ENCODE measurements around the gene ZMIZ1.

ZMIZ1 gene

GRCh38 chr10:79224992-79225391 is 156.2 kb downstream of the ZMIZ1 start:
- DNase-seq (ENCODE audit: low read depth), result no peak
- TF ChIP-seq CTCF (conservative IDR thresholded peaks at IDR 0.05; ENCODE audit: low read depth, low read length), result no peak
- H3K4me3 ChIP-seq (ENCODE audit: low read length), result no peak overlapping the region

DNA sequence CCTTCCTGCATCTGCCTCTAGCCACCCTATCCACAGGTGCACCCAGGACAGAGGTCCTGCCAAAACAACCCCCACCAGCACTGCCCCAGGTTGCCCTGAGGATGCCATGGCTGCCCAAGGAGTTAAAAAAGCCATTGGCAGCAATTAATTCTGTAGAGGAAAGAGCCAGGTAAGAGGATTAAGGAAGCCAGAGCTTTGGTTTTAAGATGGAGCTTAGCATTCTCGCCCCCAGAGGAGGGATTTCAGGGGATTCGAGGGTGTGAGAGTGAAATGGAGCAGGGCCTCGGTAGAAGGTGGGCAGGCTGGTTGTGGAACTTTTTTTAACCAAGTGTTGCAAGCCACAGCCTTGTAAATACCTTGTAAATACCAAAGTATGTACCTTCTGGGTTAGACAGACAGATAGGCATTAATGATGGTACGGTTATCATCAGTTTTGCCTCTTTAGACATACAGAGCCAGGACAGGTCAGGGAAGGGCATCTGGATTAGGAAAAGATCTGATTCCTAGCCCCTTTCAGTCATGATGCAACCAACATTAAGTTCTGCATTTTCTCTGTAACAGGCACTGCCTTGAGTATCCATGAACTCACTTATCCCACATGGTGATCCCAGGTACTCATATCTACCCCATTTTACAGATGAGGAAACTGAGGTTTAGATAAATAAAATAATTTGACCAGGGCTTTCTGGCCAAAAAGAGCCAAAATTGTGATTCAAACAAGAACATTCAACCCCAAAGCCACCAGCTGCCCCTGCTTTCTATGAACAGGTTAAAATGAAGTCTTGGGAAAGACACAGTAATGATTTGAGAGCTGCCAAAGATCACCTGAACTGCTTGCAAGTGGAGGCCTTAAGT is 157.9 kb downstream of the ZMIZ1 start:
- no peak overlapping the region for H3K4me3 ChIP-seq (ENCODE audit: low read length)
- DNase-seq (ENCODE audit: low read depth), result no peak
- TF ChIP-seq CTCF (conservative IDR thresholded peaks at IDR 0.05; ENCODE audit: low read depth, low read length), result no peak

DNA sequence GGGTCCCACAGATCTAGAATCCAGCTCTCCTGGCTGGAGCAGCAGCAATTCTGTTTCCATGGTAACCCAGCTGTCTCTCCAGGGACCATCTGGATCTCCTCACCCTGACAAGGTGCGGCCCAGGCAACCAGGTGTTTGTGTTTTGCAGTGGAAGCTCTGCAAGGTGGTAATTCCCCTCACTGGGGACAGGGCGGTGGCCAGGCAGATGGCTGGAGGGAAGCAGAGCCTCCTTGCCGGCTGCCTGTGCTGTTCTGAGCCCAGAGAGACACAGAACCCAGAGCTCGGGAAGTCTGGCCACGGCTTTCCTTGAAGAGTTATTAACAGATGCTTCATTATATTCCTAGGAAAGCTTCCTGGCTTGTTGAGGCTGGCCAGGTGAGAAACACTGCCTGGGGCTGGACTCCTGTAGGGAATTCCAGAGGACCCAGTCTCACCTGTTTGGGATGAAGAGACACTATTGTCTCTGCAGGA is 160.3 kb downstream of the ZMIZ1 start:
- no peak for DNase-seq (ENCODE audit: low read depth)
- H3K4me3 ChIP-seq (ENCODE audit: low read length), result no peak overlapping the region
- TF ChIP-seq CTCF (conservative IDR thresholded peaks at IDR 0.05; ENCODE audit: low read depth, low read length), result no peak

GRCh38 chr10:79229830-79230327 is 161.1 kb downstream of the ZMIZ1 start:
- no peak for DNase-seq (ENCODE audit: low read depth)
- H3K4me3 ChIP-seq (ENCODE audit: low read length), result no peak overlapping the region
- TF ChIP-seq CTCF (conservative IDR thresholded peaks at IDR 0.05; ENCODE audit: low read depth, low read length), result no peak

DNA sequence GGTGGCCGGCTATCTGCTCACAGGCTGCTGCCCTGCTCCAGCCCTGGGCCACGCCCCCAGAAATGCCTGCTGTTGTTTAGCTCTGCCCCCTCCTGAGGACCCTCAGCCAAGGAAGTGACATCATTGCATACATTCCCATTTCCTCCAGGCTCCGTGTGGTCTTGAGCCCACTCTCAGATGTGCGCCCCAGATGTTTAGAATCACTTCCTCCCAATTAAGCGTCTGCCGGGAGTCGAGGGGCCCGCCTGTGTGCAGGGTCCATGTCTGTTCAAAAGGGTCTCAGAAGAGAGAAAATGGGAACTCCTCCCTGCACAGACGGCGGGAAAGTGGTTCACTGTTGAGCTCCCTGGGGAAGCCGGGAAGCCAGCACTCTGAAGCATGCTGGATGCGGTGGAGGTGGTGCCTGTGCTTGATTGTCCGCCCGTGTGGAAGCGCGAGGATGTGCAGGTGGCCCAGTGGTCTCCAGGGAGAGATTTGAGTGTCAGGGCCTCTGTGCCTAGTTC is 161.6 kb downstream of the ZMIZ1 start:
- no peak for TF ChIP-seq CTCF (conservative IDR thresholded peaks at IDR 0.05; ENCODE audit: low read depth, low read length)
- H3K4me3 ChIP-seq (ENCODE audit: low read length), result no peak overlapping the region
- no peak for DNase-seq (ENCODE audit: low read depth)

DNA sequence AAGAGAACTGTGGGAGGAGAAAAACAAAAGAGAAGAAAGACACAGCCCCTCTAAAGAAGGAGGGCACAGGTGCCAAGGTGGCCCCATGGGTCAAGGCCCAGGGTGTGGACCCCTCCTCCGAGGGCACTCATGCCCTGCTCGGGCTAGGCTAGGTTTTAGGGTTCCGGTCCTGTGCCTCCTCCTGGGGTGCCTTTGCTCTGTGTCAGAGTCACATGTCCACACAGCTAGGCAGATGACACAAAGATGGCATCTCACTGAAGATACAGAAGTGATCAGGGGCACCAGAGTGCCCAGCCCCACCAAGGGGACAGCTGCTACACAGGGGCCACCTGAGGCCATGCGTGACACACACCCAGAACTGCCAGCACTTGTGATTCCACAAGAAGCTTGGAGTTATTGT is 162.1 kb downstream of the ZMIZ1 start:
- H3K4me3 ChIP-seq (ENCODE audit: low read length), result no peak overlapping the region
- DNase-seq (ENCODE audit: low read depth), result no peak

More for the DNA sequence above, 162.1 kb downstream of the ZMIZ1 start:
- no peak for TF ChIP-seq CTCF (conservative IDR thresholded peaks at IDR 0.05; ENCODE audit: low read depth, low read length)

All from retinal pigment epithelial cell (primary cell).